Right atrium auricular region (tissue), 2 donors: ENCODE measurements around the gene ANP32D. TPM values are rescaled to one million over a fixed set of nuclear protein-coding genes. Genes with fewer than 3 reads are reported as not detected.
"Not testable (repeated sequence)": the region's sequence is repeated elsewhere in the genome, so short reads cannot be mapped to it uniquely, and the experiment has no call there.

Experiments
- DNase-seq: peaks from one replicate; pipeline ENCODE4 v3.0.0-alpha.2; 2019; ENCODE audit warnings: low spot score
- H3K27ac ChIP-seq, 2 donors: fragments of 200-600 bp; sonication (generic); 1 replicate in 1 of 2; 2 replicates in 1 of 2; pipeline ENCODE4 v1.5.1; 2016 to 2019
- H3K27me3 ChIP-seq, 2 donors: fragments of 200-600 bp; sonication (generic); one replicate each; pipeline versions ENCODE4 v1.5.1 to v1.6.0; 2017 to 2019
- H3K36me3 ChIP-seq: fragments of 200-600 bp; sonication (generic); one replicate; pipeline ENCODE4 v1.5.1; 2016
- H3K4me1 ChIP-seq, 2 donors: fragments of 200-600 bp; sonication (generic); one replicate each; pipeline versions ENCODE4 v1.5.1 to v1.6.0; 2017 to 2019
- H3K4me3 ChIP-seq, 2 donors: fragments of 200-600 bp; sonication (generic); 1 replicate in 1 of 2; 2 replicates in 1 of 2; pipeline ENCODE4 v1.5.1; 2017 to 2019; ENCODE audit warnings: mild to moderate bottlenecking in 1 of 2, moderate library complexity in 1 of 2
- H3K9me3 ChIP-seq, 2 donors: fragments of 200-600 bp; sonication (generic); one replicate each; pipeline ENCODE4 v1.5.1; 2019
- total RNA-seq, 2 donors: library from RNA; depleted of rRNA; stranded (reverse); fragments of >200 nt; gene quantifications; one replicate each; pipeline ENCODE4 v1.1.0, GENCODE V29; 2016
- TF ChIP-seq, protein P1 (sequence below), 2 donors: fragments of 200-600 bp; sonication (generic); IDR thresholded peaks; one replicate each; pipeline ENCODE4 v1.5.1; 2019; ENCODE audit warnings: antibody characterized with exemption in 2 of 2

The ANP32D gene
- total RNA-seq, 2 donors from 2014 or later, result not detected

- H3K4me3 ChIP-seq, result no peak overlapping the region
- H3K27ac ChIP-seq, result no peak overlapping the region
- H3K36me3 ChIP-seq, result no peaks in the 10 kb centered on the region
- TF ChIP-seq, protein P1, sequence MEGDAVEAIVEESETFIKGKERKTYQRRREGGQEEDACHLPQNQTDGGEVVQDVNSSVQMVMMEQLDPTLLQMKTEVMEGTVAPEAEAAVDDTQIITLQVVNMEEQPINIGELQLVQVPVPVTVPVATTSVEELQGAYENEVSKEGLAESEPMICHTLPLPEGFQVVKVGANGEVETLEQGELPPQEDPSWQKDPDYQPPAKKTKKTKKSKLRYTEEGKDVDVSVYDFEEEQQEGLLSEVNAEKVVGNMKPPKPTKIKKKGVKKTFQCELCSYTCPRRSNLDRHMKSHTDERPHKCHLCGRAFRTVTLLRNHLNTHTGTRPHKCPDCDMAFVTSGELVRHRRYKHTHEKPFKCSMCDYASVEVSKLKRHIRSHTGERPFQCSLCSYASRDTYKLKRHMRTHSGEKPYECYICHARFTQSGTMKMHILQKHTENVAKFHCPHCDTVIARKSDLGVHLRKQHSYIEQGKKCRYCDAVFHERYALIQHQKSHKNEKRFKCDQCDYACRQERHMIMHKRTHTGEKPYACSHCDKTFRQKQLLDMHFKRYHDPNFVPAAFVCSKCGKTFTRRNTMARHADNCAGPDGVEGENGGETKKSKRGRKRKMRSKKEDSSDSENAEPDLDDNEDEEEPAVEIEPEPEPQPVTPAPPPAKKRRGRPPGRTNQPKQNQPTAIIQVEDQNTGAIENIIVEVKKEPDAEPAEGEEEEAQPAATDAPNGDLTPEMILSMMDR (IDR thresholded peaks at IDR 0.05), result no peak
- no peaks in the 10 kb centered on the region for H3K27me3 ChIP-seq
- H3K9me3 ChIP-seq, result peaks cover 0 to 7% of the 10 kb centered on the region in 2 donors
- DNase-seq, result no peak
- no peaks in the 10 kb centered on the region for H3K4me1 ChIP-seq
Measured at GRCh38 chr12:48510111-48510510, 37.8 kb downstream of the ANP32D start.

DNA sequence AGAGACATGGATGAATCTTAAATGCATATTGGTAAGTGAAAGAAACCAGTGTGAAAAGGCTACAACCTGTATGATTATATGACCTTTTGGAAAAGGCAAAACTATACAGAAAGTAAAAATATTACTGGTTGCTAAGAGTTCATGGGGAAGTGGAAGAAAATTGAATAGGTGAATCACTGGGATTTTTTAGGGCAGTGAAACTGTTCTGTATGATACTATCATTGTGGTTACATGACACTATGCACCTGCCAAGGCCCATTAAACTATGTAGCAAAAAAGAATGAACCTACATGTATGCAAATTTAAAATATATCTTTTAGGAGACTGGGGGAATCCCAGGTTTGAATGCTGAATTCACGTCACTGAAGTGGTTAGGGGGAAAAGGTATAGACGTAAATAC is 40.5 kb downstream of the ANP32D start:
- no peaks in the 10 kb centered on the region for H3K27me3 ChIP-seq
- TF ChIP-seq, protein P1 (IDR thresholded peaks at IDR 0.05), result no peak
- no peaks in the 10 kb centered on the region for H3K36me3 ChIP-seq
- H3K4me3 ChIP-seq, result no peak overlapping the region
- H3K27ac ChIP-seq, result no peak overlapping the region
- H3K4me1 ChIP-seq, result no peaks in the 10 kb centered on the region
- no peak for DNase-seq
- H3K9me3 ChIP-seq, result peaks cover 0 to 7% of the 10 kb centered on the region in 2 donors

DNA sequence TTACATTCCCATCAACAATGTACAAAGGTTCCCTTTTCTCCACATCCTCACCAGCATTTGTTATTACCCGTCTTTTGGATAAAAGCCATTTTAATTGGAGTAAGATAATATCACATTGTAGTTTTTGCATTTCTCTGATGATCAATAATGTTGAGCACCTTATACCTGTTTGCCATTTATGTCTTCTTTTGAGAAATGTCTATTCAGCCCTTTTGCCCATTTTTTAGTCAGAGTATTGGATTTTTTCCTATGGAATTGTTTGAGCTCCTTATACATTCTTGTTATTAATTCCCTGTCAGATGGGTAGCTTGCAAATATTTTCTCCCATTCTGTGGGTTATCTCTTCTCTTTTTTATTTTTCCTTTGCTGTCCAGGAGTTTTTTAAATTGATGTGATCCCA is 42.4 kb downstream of the ANP32D start:
- no peaks in the 10 kb centered on the region for H3K4me1 ChIP-seq
- no peaks in the 10 kb centered on the region for H3K36me3 ChIP-seq
- TF ChIP-seq, protein P1 (IDR thresholded peaks at IDR 0.05), result no peak
- peaks cover 0 to 7% of the 10 kb centered on the region in 2 donors for H3K9me3 ChIP-seq
- no peak overlapping the region for H3K4me3 ChIP-seq
- H3K27ac ChIP-seq, result no peak overlapping the region
- H3K27me3 ChIP-seq, result no peaks in the 10 kb centered on the region
- no peak for DNase-seq

DNA sequence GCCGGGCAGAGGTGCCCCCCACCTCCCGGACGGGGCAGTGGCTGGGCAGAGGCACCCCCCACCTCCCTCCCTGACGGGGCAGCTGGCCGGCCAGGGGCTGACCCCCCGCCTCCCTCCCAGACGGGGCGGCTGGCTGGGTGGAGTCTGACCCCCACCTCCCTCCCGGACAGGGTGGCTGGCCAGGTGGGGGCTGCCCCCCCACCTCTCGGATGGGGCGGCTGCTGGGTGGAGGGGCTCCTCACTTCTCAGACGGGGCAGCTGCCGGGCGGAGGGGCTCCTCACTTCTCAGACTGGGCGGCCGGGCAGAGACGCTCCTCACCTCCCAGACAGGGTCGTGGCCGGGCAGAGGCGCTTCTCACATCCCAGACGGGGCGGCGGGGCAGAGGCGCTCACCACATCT is 48.0 kb downstream of the ANP32D start:
- H3K9me3 ChIP-seq, H3K4me1 ChIP-seq, DNase-seq, H3K27me3 ChIP-seq, H3K4me3 ChIP-seq, H3K27ac ChIP-seq, H3K36me3 ChIP-seq: not testable (repeated sequence)

Other genes with a start within 250 kb of the ANP32D start
- 10 to 100 TPM; 18.1 to 19.1 TPM for gene ZNF641, start 121.6 kb upstream of the ANP32D start, total RNA-seq
- not detected for gene C12orf54, start 9.9 kb downstream of the ANP32D start, total RNA-seq
- gene OR8S1, start 53.1 kb downstream of the ANP32D start, total RNA-seq, result not detected
- not detected for gene LALBA, start 97.5 kb downstream of the ANP32D start, total RNA-seq
- 10 to 100 TPM; 17.4 to 38.4 TPM for gene KANSL2, start 209.7 kb downstream of the ANP32D start, total RNA-seq
- gene CCNT1, start 244.1 kb downstream of the ANP32D start, total RNA-seq, result 10 to 100 TPM; 12.5 to 16.2 TPM